ENCODE data around the gene NAV3.

DNA sequence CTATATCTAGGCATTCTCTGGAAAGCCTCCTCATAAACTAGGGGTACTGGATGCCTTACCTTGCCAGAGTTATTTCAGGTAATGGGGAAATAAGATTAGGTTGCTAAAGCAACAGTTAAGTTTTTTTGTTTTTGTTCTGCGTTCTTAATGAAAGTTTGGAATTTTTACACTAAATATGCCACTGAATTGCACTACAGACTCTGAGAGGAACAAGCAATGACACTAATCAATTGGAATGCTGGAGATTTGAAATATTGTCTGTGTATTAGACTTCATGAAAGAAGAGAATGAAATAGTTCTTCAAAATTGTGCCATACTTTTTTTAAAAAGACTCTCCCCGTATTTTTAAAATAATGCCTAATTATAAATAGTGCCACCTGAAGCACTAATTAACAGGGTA is 287.8 kb downstream of the NAV3 start:
- TF ChIP-seq, protein P1, sequence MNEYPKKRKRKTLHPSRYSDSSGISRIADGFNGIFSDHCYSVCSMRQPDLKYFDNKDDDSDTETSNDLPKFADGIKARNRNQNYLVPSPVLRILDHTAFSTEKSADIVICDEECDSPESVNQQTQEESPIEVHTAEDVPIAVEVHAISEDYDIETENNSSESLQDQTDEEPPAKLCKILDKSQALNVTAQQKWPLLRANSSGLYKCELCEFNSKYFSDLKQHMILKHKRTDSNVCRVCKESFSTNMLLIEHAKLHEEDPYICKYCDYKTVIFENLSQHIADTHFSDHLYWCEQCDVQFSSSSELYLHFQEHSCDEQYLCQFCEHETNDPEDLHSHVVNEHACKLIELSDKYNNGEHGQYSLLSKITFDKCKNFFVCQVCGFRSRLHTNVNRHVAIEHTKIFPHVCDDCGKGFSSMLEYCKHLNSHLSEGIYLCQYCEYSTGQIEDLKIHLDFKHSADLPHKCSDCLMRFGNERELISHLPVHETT (CRISPR knock-in tag; conservative IDR thresholded peaks at IDR 0.05 in 1 of 2, IDR thresholded peaks at IDR 0.05 in 1 of 2): no peak
- TF ChIP-seq JUN (IDR thresholded peaks at IDR 0.05; ENCODE audit: borderline replicate concordance, low read depth, low read length) (no peak), JUN (CRISPR knock-in tag; IDR thresholded peaks at IDR 0.05; ENCODE audit: borderline replicate concordance) (no peak)
- TF ChIP-seq, protein P2, sequence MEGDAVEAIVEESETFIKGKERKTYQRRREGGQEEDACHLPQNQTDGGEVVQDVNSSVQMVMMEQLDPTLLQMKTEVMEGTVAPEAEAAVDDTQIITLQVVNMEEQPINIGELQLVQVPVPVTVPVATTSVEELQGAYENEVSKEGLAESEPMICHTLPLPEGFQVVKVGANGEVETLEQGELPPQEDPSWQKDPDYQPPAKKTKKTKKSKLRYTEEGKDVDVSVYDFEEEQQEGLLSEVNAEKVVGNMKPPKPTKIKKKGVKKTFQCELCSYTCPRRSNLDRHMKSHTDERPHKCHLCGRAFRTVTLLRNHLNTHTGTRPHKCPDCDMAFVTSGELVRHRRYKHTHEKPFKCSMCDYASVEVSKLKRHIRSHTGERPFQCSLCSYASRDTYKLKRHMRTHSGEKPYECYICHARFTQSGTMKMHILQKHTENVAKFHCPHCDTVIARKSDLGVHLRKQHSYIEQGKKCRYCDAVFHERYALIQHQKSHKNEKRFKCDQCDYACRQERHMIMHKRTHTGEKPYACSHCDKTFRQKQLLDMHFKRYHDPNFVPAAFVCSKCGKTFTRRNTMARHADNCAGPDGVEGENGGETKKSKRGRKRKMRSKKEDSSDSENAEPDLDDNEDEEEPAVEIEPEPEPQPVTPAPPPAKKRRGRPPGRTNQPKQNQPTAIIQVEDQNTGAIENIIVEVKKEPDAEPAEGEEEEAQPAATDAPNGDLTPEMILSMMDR (IDR thresholded peaks at IDR 0.05 in 2 of 3, conservative IDR thresholded peaks at IDR 0.05 in 1 of 3; ENCODE audit: insufficient read depth in 2 of 3, low read depth in 1 of 3, low read length in 3 of 3): no peak
